Activated effector memory CD4-positive, alpha-beta T cell treated with anti-CD3 and anti-CD28 coated beads, Interleukin-2, amount 50 U/mL, for 16 hours (primary cell): ENCODE data around the gene IBA57.
"Not testable (repeated sequence)": the region's sequence is repeated elsewhere in the genome, so short reads cannot be mapped to it uniquely, and the experiment has no call there.

Source experiments
- DNase-seq: peaks from one replicate; pipeline ENCODE4 v3.0.0-alpha.2; 2020

The IBA57 gene

GRCh38 chr1:228174482-228175315 is 9.1 kb downstream of the IBA57 start:
- peak; percentile 83 for DNase-seq

GRCh38 chr1:228175316-228176023 is 9.9 kb downstream of the IBA57 start:
- DNase-seq, result peak; percentile 63

GRCh38 chr1:228176024-228176395 is 10.4 kb downstream of the IBA57 start:
- DNase-seq, result peak; percentile 58

GRCh38 chr1:228176461-228177182 is 11.0 kb downstream of the IBA57 start:
- DNase-seq, result peak; percentile 58

GRCh38 chr1:228177183-228177475 is 11.5 kb downstream of the IBA57 start:
- no peak for DNase-seq

DNA sequence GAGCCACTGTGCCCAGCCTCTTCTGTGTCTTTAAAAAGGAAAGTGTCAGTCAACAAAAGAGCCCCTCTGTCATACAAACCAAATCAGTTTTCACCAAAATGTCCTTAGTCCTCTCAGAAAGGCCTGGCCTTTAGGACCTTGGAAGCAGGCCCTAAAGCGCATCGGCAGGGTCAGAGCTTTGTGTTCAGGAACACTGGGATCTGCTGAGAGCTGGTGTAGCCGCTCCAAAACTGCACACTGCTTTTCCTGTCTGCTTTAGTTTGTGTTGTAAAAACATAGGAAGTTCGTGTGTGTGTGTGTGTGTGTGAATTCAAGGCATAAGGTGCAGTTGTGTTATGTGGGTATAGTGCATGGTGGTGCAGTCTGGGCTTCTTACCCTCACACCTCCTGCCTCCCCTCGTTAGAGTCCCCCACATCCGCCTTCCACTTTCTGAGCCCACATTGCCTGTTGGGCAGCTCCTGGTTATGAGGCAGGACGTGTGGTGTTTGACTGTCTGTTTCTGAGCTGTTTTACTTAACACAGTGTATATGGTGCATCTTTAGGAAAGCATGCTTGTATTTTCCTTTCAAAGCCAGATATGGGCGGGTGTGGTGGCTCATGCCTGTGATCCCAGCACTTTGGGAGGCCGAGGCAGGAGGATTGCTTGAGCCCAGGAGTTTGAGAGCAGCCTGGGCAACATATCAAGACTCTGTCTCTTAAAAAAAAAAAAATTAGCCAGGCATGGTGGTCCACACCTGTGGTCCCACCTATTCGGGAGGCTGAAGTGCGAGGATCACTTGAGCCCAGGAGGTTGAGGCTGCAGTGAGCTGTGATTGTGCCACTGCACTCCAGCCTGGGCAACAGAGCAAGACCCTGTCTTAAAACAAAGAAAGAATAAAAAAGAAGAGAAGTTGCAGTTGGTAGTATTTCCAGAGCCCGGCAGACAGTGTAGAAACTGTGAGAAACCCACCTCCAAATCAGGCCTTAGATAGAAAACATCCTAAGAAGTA is 12.4 kb downstream of the IBA57 start:
- DNase-seq, result peak; percentile 31

DNA sequence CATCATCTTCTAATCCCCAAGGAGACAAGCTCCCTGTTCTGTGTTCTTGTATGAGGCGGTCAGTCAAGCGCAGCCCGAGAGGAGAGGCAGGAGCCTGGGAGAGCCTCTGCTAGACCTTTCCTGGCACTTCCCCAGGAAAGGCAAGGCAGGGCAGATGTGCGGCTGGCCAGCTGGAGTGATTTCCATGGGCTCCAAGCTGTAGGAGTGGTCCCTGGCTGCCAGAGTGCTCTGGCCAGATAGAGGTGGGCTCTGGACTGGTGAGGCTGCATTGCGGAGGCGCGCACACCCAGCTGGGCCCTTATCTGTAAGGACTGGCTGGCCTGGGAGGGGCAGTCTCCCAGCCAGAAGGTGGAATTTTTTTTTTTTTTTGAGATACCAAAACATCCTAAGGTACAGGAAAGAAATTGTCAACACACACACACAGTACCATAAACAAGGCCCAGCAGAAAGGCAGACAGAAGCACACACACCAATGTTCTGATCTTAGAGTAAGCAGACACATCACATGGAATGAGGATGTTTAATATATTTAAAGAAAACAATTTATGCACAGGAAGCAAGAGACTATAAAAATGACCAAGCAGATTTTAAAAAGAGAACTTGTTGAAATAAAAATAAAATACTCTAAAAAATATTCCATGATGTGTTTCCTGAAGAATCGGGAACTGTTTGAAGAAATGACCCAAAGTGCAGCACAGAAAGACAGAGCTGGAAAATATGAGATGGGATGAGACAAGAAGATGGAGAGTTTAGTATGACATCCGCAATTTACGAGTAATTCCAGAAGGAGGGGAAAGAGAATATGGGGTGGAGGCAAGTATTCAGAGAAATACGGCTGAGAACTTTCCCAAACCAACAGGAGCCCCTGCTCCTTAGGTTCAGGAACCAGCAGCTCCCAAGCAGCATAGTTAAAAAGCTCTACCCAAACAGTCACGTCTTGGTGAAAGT is 13.4 kb downstream of the IBA57 start:
- DNase-seq, result peak; percentile 49

- DNase-seq, result no peak
Measured at GRCh38 chr1:228180271-228180958, 14.8 kb downstream of the IBA57 start.

- DNase-seq, result peak; percentile 45
Measured at GRCh38 chr1:228180959-228181644, 15.5 kb downstream of the IBA57 start.

- peak; percentile 39 for DNase-seq
Measured at GRCh38 chr1:228181645-228182034, 16.0 kb downstream of the IBA57 start.

DNA sequence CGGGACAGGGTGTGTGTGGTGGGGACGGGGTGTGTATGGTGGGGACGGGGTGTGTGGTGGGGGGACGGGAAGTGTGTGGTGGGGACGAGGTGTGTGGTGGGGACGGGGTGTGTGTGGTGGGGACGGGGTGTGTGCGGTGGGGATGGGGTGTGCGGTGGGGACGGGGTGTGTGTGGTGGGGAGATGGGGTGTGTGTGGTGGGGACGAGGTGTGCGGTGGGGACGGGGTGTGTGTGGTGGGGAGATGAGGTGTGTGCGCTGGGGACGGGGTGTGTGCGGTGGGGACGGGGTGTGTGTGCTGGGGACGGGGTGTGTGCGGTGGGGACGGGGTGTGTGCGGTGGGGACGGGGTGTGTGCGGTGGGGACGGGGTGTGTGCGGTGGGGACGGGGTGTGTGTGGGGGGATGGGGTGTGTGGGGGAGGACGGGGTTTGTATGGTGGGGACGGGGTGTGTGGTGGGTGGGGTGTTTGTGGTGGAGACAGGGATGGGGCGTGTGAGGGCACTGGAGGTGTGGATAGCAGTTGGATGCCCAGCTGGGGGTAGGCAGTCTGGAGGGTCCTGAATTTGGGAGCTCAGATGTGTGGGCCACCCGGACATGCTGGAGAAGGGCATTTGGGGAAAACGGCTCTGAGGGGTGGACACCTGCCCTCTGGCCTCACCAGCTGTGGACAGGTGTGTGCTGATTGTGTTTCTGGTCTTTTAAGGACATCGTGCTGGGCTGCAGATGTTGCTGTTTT is 16.9 kb downstream of the IBA57 start:
- DNase-seq, result peak; percentile 36

GRCh38 chr1:228184152-228184551 is 18.5 kb downstream of the IBA57 start:
- peak; percentile 48 for DNase-seq

DNA sequence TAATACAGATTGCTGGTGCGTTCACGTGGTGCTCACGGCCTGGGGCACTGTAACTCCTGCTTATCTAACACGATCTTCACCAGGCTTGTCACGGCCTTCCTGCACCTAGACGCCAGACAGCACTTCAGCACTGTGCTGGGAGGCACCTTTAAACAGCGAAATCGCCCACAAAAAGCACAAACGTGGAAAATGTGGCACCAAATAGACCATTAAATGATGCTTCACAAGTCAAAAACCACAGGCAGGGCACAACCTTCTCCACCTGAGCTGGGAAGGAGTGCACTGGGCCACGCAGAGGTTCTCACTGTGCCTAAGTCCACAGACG is 20.0 kb downstream of the IBA57 start:
- peak; percentile 79 for DNase-seq

DNA sequence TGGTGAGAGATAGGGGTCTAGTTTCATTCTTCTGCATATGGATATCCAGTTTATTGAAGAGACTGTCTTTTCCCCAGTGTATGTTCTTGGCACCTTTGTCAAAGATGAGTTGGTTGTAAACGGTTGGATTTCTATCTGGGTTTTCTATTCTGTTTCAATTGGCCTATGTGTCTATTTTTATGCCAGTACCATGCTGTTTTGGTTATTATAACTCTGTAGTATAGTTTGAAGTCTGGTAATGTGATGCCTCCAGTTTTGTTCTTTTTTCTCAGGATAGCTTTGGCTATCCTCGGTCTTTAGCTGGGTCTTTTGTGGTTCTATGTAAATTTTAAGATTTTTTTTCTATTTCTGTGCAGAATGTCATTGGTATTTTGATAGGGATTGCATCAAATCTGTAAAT is 22.6 kb downstream of the IBA57 start:
- DNase-seq, result not testable (repeated sequence)

GRCh38 chr1:228190182-228190581 is 24.6 kb downstream of the IBA57 start:
- peak; percentile 21 for DNase-seq

- peak; percentile 27 for DNase-seq
Measured at GRCh38 chr1:228190778-228191177, 25.2 kb downstream of the IBA57 start.

- DNase-seq, result no peak
Measured at GRCh38 chr1:228194436-228194835, 28.8 kb downstream of the IBA57 start.

- peak; percentile 19 for DNase-seq
Measured at GRCh38 chr1:228194921-228195812, 29.6 kb downstream of the IBA57 start.
